Thyroid gland (tissue), 4 donors: Measurements from ENCODE around the gene EXT2. TPM values are rescaled to one million over a fixed set of nuclear protein-coding genes. Genes with fewer than 3 reads are reported as not detected.

Source experiments
- DNase-seq, 2 donors: peaks; one replicate each; pipeline ENCODE4 v3.0.0-alpha.2; 2019
- H3K27ac ChIP-seq, 3 donors: fragments of 200-600 bp; sonication (generic); 1 replicate in 2 of 3; 2 replicates in 1 of 3; pipeline ENCODE4 v1.5.1; 2016 to 2019; ENCODE audit warnings: mild to moderate bottlenecking in 1 of 3, moderate library complexity in 1 of 3
- H3K27me3 ChIP-seq: fragments of 200-600 bp; sonication (generic); one replicate; pipeline ENCODE4 v1.5.1; 2019
- H3K36me3 ChIP-seq, 2 donors: fragments of 200-600 bp; sonication (generic); one replicate each; pipeline ENCODE4 v1.5.1; 2016 to 2019
- H3K4me1 ChIP-seq, 2 donors: fragments of 200-600 bp; sonication (generic); one replicate each; pipeline ENCODE4 v1.5.1; 2017 to 2019
- H3K4me3 ChIP-seq, 3 donors: fragments of 200-600 bp; sonication (generic); replicated peaks in 1 of 3; 1 replicate in 2 of 3; 2 replicates in 1 of 3; pipeline ENCODE4 v1.5.1; 2016; ENCODE audit warnings: mild to moderate bottlenecking in 1 of 3
- H3K9me3 ChIP-seq: fragments of 200-600 bp; sonication (generic); one replicate; pipeline ENCODE4 v1.5.1; 2017
- POLR2A ChIP-seq, 2 donors: fragments of 450-650 bp; IDR thresholded peaks; one replicate each; pipeline ENCODE4 v1.6.1; 2017; ENCODE audit warnings: antibody characterized with exemption in 2 of 2, mild to moderate bottlenecking in 2 of 2, moderate library complexity in 1 of 2
- WGBS, 2 donors: methylation state at CpG; one replicate each; pipeline ENCODE4 v1.1.5; 2017; 5-methylcytosine and 5-hydroxymethylcytosine counted together
- intact Hi-C: fragments of 100-400 bp; cut with DNase I; formaldehyde crosslinking; loops from one replicate; pipeline ENCODE4 v1.15.1; 2023
- total RNA-seq, 4 donors: library from RNA; depleted of rRNA; stranded (reverse); fragments of >200 nt; gene quantifications; one replicate each; pipeline ENCODE4 v1.2.3, GENCODE V29; 2016
- TF ChIP-seq, protein P1 (sequence below), 6 experiments: fragments of 200-600 bp in 3 of 6; fragments of 450-650 bp in 3 of 6; sonication (generic) in 3 of 6; IDR thresholded peaks; one replicate each; pipeline ENCODE4 v1.5.1; 2016 to 2019; ENCODE audit warnings: antibody characterized with exemption in 6 of 6, mild to moderate bottlenecking in 2 of 6, inconsistent platforms in 1 of 6, moderate library complexity in 1 of 6

EXT2 gene
- total RNA-seq, 4 donors from 2014 or later = 53.2 to 95.8 (median 66.3) TPM

DNA sequence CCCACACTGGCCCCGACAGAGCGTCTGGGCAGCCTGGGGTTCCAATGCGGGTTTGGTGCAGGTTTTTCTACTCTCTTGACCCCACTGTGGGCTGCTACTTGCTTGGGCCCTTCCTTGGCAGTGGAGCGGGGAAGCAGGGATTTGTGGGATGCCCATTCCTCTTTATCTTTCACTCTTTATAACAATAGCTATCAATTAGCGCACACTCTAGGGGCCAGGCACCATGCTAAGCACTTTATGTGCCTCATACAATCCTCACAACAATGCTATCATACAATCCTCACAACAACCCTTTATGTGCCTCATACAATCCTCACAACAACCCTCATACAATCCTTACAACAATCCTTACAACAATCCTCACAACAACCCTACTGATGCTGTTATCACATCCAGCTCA, 16.7 kb upstream of the EXT2 start:
- peaks cover 0 to 4% of the 10 kb centered on the region in 2 donors for H3K36me3 ChIP-seq
- no peak for DNase-seq
- 94 to 95% methylated on average over 5 of the region's 5 CpGs for WGBS, 2 donors
- intact Hi-C loops = no loop called here
- H3K27ac ChIP-seq = no peak overlapping the region
- no peaks in the 10 kb centered on the region for H3K4me1 ChIP-seq
- no peaks in the 10 kb centered on the region for H3K27me3 ChIP-seq
- H3K9me3 ChIP-seq = no peaks in the 10 kb centered on the region
- no peak for TF ChIP-seq POLR2A (IDR thresholded peaks at IDR 0.05)
- TF ChIP-seq, protein P1, sequence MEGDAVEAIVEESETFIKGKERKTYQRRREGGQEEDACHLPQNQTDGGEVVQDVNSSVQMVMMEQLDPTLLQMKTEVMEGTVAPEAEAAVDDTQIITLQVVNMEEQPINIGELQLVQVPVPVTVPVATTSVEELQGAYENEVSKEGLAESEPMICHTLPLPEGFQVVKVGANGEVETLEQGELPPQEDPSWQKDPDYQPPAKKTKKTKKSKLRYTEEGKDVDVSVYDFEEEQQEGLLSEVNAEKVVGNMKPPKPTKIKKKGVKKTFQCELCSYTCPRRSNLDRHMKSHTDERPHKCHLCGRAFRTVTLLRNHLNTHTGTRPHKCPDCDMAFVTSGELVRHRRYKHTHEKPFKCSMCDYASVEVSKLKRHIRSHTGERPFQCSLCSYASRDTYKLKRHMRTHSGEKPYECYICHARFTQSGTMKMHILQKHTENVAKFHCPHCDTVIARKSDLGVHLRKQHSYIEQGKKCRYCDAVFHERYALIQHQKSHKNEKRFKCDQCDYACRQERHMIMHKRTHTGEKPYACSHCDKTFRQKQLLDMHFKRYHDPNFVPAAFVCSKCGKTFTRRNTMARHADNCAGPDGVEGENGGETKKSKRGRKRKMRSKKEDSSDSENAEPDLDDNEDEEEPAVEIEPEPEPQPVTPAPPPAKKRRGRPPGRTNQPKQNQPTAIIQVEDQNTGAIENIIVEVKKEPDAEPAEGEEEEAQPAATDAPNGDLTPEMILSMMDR (IDR thresholded peaks at IDR 0.05) = no peak
- H3K4me3 ChIP-seq = no peak overlapping the region

DNA sequence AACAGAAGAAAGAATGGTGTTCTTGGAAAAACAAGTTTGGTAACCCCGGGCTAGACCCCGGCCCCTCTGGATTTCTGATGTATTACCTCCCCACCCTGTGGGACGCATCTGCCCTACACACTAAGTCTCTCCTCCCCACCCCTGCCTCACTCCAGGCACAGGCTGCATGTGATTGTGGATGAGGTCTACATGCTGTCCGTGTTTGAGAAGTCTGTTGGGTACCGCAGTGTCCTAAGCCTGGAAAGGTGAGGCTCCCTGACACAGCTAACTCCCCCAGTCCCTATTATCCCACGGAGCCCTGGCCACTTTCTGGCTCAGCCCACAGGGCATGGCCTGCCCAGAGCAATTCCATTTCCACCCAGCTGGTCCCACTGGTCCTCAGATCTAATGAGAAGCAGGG, 16.1 kb upstream of the EXT2 start:
- WGBS, 2 donors = 81 to 93% methylated on average over 6 of the region's 6 CpGs
- Histone ChIP-seq H3K27me3 (no peaks in the 10 kb centered on the region), H3K9me3 (no peaks in the 10 kb centered on the region), H3K36me3 (peaks cover 0 to 4% of the 10 kb centered on the region in 2 donors), H3K4me3 (no peak overlapping the region), H3K4me1 (no peaks in the 10 kb centered on the region), H3K27ac (no peak overlapping the region)
- intact Hi-C loops = no loop called here
- DNase-seq = no peak
- TF ChIP-seq POLR2A (IDR thresholded peaks at IDR 0.05) = no peak
- TF ChIP-seq, protein P1 (IDR thresholded peaks at IDR 0.05) = no peak

DNA sequence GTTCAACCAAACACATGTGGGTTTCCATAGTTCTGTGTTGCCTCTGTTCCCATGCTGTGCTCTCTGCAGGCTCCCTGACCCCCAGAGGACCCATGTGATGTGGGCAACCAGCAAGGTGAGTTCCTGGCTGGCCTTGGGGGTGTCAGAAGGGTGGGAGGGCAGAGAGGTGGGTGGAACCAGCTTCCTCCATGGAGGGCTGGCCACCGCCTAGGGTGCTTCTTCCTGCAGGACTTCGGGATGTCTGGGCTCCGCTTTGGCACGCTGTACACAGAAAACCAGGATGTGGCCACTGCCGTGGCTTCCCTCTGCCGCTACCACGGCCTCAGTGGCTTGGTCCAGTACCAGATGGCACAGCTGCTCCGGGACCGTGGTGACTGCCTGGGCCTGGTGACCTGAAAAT, 14.5 kb upstream of the EXT2 start:
- intact Hi-C loops = no loop called here
- WGBS, 2 donors = 96 to 97% methylated on average over 9 of the region's 9 CpGs
- DNase-seq = no peak

DNA sequence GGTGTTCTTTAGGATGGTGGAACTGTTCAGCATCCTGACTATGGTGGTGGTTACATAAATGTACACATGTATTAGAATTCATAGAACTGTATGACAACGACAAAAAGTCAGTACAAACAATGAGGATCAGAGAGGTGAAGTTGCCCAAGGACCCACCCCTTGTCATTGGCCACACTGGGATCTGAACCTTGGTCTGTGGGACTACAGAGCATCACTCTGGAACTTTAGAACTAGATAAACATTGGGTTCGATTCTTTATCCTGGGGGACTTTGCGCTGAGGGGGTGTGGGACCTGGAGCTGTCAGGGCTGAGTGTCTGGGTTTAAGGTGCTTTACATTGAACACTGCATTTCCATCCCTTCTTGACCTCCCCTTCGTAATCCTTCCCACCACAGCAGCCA, 12.8 kb upstream of the EXT2 start:
- Histone ChIP-seq H3K27ac (no peak overlapping the region), H3K36me3 (peaks cover 0 to 4% of the 10 kb centered on the region in 2 donors), H3K27me3 (no peaks in the 10 kb centered on the region), H3K4me3 (no peak overlapping the region), H3K4me1 (no peaks in the 10 kb centered on the region), H3K9me3 (no peaks in the 10 kb centered on the region)
- intact Hi-C loops = no loop called here
- TF ChIP-seq POLR2A (IDR thresholded peaks at IDR 0.05) = no peak
- TF ChIP-seq, protein P1 (IDR thresholded peaks at IDR 0.05) = no peak
- 87 to 94% methylated on average over 4 of the region's 4 CpGs for WGBS, 2 donors
- no peak for DNase-seq

More for the DNA sequence above, 14.5 kb upstream of the EXT2 start:
- Histone ChIP-seq H3K36me3 (peaks cover 0 to 4% of the 10 kb centered on the region in 2 donors), H3K4me1 (no peaks in the 10 kb centered on the region), H3K27me3 (no peaks in the 10 kb centered on the region), H3K27ac (no peak overlapping the region), H3K4me3 (no peak overlapping the region), H3K9me3 (no peaks in the 10 kb centered on the region)
- TF ChIP-seq, protein P1 (IDR thresholded peaks at IDR 0.05) = no peak
- no peak for TF ChIP-seq POLR2A (IDR thresholded peaks at IDR 0.05)

DNA sequence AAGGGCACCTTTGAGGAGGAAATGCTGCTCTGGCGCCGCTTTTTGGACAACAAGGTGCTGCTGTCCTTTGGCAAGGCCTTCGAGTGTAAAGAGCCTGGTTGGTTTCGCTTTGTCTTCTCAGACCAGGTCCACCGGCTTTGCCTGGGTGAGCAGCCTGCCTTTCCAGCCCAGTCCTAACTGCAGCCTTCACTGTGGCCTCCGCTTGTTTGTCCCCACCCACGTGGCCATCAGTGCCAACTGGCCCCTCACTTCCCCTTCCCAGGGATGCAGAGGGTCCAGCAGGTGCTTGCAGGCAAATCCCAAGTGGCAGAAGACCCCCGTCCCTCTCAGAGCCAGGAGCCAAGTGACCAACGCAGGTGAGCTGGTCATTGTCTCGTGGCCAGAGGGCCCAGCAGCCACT, 12.0 kb upstream of the EXT2 start:
- peaks cover 0 to 4% of the 10 kb centered on the region in 2 donors for H3K36me3 ChIP-seq
- DNase-seq = no peak
- no peak overlapping the region for H3K4me3 ChIP-seq
- TF ChIP-seq, protein P1 (IDR thresholded peaks at IDR 0.05) = no peak
- TF ChIP-seq POLR2A (IDR thresholded peaks at IDR 0.05) = no peak
- 94% methylated on average over 8 to 10 of the region's 10 CpGs for WGBS, 2 donors
- no peak overlapping the region for H3K27ac ChIP-seq
- intact Hi-C loops = no loop called here
- no peaks in the 10 kb centered on the region for H3K4me1 ChIP-seq
- H3K27me3 ChIP-seq = no peaks in the 10 kb centered on the region
- no peaks in the 10 kb centered on the region for H3K9me3 ChIP-seq
